T-helper 1 cell treated with Interleukin-12 subunit alpha and Interleukin-12 subunit beta and Interleukin-4 antibody, amounts not matched to agents 30 μg/mL and 1 μg/mL, for 36 hours (primary cell): Measurements from ENCODE around the gene ATN1.

ENCODE experiments used
- H3K27ac Mint-ChIP-seq: one replicate; pipeline ENCODE4 v1.8.0; 2021; ENCODE audit warnings: mild to moderate bottlenecking, mixed read lengths
- H3K27me3 Mint-ChIP-seq: one replicate; pipeline ENCODE4 v1.8.0; 2021; ENCODE audit warnings: low read depth, mixed read lengths
- H3K36me3 Mint-ChIP-seq: one replicate; pipeline ENCODE4 v1.8.0; 2021; ENCODE audit warnings: low read depth, mixed read lengths
- H3K4me1 Mint-ChIP-seq: one replicate; pipeline ENCODE4 v1.8.0; 2021; ENCODE audit warnings: low read depth, mixed read lengths
- H3K4me3 Mint-ChIP-seq: one replicate; pipeline ENCODE4 v1.8.0; 2021; ENCODE audit warnings: mild to moderate bottlenecking, moderate library complexity, mixed read lengths
- H3K9me3 Mint-ChIP-seq: one replicate; pipeline ENCODE4 v1.8.0; 2021; ENCODE audit warnings: mixed read lengths

ATN1 gene

GRCh38 chr12:6942331-6942665, 14.5 kb downstream of the ATN1 start:
- peaks cover 6% of the 10 kb centered on the region for H3K36me3 Mint-ChIP-seq
- no peaks in the 10 kb centered on the region for H3K27me3 Mint-ChIP-seq
- peaks cover 37% of the 10 kb centered on the region for H3K4me1 Mint-ChIP-seq
- peak overlapping the region; percentile 96 for H3K27ac Mint-ChIP-seq
- no peak overlapping the region for H3K4me3 Mint-ChIP-seq
- no peaks in the 10 kb centered on the region for H3K9me3 Mint-ChIP-seq

- H3K27me3 Mint-ChIP-seq = no peaks in the 10 kb centered on the region
- peak overlapping the region; percentile 85 for H3K4me3 Mint-ChIP-seq
- no peaks in the 10 kb centered on the region for H3K9me3 Mint-ChIP-seq
- peaks cover 44% of the 10 kb centered on the region for H3K4me1 Mint-ChIP-seq
- H3K27ac Mint-ChIP-seq = peak overlapping the region; percentile 96
- peaks cover 7% of the 10 kb centered on the region for H3K36me3 Mint-ChIP-seq
Measured at GRCh38 chr12:6943389-6943721, 15.6 kb downstream of the ATN1 start.

GRCh38 chr12:6943722-6944380, 16.1 kb downstream of the ATN1 start, which contains the start of the genes C12orf57 and RNU7-1:
TSS of gene C12orf57 (plus strand) at chr12:6944022. CDS start at chr12:6944122, 100 bp downstream.
TSS of gene RNU7-1 (plus strand) at chr12:6943816.
- H3K4me1 Mint-ChIP-seq = peaks cover 46% of the 10 kb centered on the region
- no peaks in the 10 kb centered on the region for H3K27me3 Mint-ChIP-seq
- peak within 1 kb of the TSS; percentile 96 for H3K27ac Mint-ChIP-seq
- H3K36me3 Mint-ChIP-seq = peaks cover 7% of the 10 kb centered on the region
- no peaks in the 10 kb centered on the region for H3K9me3 Mint-ChIP-seq
- peak within 1 kb of the TSS; percentile 85 for H3K4me3 Mint-ChIP-seq

- peak overlapping the region; percentile 85 for H3K4me3 Mint-ChIP-seq
- H3K36me3 Mint-ChIP-seq = peaks cover 3% of the 10 kb centered on the region
- no peaks in the 10 kb centered on the region for H3K27me3 Mint-ChIP-seq
- H3K27ac Mint-ChIP-seq = peak overlapping the region; percentile 96
- peaks cover 51% of the 10 kb centered on the region for H3K4me1 Mint-ChIP-seq
- no peaks in the 10 kb centered on the region for H3K9me3 Mint-ChIP-seq
Measured at GRCh38 chr12:6944381-6945186, 16.8 kb downstream of the ATN1 start.

- H3K4me1 Mint-ChIP-seq = peaks cover 60% of the 10 kb centered on the region
- H3K27ac Mint-ChIP-seq = peak overlapping the region; percentile 96
- H3K4me3 Mint-ChIP-seq = peak overlapping the region; percentile 85
- H3K27me3 Mint-ChIP-seq = no peaks in the 10 kb centered on the region
- H3K36me3 Mint-ChIP-seq = peaks cover 3% of the 10 kb centered on the region
- no peaks in the 10 kb centered on the region for H3K9me3 Mint-ChIP-seq
Measured at GRCh38 chr12:6945613-6946012, 17.9 kb downstream of the ATN1 start.

- no peaks in the 10 kb centered on the region for H3K9me3 Mint-ChIP-seq
- H3K27ac Mint-ChIP-seq = peak overlapping the region; percentile 96
- peaks cover 3% of the 10 kb centered on the region for H3K36me3 Mint-ChIP-seq
- H3K4me1 Mint-ChIP-seq = peaks cover 64% of the 10 kb centered on the region
- H3K27me3 Mint-ChIP-seq = no peaks in the 10 kb centered on the region
- peak overlapping the region; percentile 85 for H3K4me3 Mint-ChIP-seq
Measured at GRCh38 chr12:6946033-6946919, 18.5 kb downstream of the ATN1 start.

- no peaks in the 10 kb centered on the region for H3K9me3 Mint-ChIP-seq
- H3K4me1 Mint-ChIP-seq = peaks cover 64% of the 10 kb centered on the region
- peak overlapping the region; percentile 96 for H3K27ac Mint-ChIP-seq
- peaks cover 6% of the 10 kb centered on the region for H3K36me3 Mint-ChIP-seq
- peak overlapping the region; percentile 85 for H3K4me3 Mint-ChIP-seq
- H3K27me3 Mint-ChIP-seq = no peaks in the 10 kb centered on the region
Measured at GRCh38 chr12:6946920-6947374, 19.2 kb downstream of the ATN1 start.

- Mint-ChIP-seq H3K36me3 (peaks cover 10% of the 10 kb centered on the region), H3K9me3 (no peaks in the 10 kb centered on the region), H3K4me1 (peaks cover 67% of the 10 kb centered on the region), H3K4me3 (peak overlapping the region; percentile 14), H3K27me3 (no peaks in the 10 kb centered on the region), H3K27ac (peak overlapping the region; percentile 70)
Measured at GRCh38 chr12:6947615-6948014, 19.9 kb downstream of the ATN1 start.

- peaks cover 14% of the 10 kb centered on the region for H3K36me3 Mint-ChIP-seq
- no peaks in the 10 kb centered on the region for H3K9me3 Mint-ChIP-seq
- no peaks in the 10 kb centered on the region for H3K27me3 Mint-ChIP-seq
- peaks cover 71% of the 10 kb centered on the region for H3K4me1 Mint-ChIP-seq
- peak overlapping the region; percentile 71 for H3K4me3 Mint-ChIP-seq
- H3K27ac Mint-ChIP-seq = peak overlapping the region; percentile 93
Measured at GRCh38 chr12:6948873-6949594, 21.3 kb downstream of the ATN1 start.

GRCh38 chr12:6950401-6950801, 22.6 kb downstream of the ATN1 start:
- no peaks in the 10 kb centered on the region for H3K27me3 Mint-ChIP-seq
- H3K4me3 Mint-ChIP-seq = peak overlapping the region; percentile 98
- H3K36me3 Mint-ChIP-seq = peaks cover 19% of the 10 kb centered on the region
- H3K4me1 Mint-ChIP-seq = peaks cover 76% of the 10 kb centered on the region
- peak overlapping the region; percentile 98 for H3K27ac Mint-ChIP-seq
- no peaks in the 10 kb centered on the region for H3K9me3 Mint-ChIP-seq

GRCh38 chr12:6950811-6951540, 23.2 kb downstream of the ATN1 start, which contains the start of gene PTPN6:
TSS of gene PTPN6 (plus strand) at chr12:6951356. CDS start at chr12:6951513, 157 bp downstream.
- H3K36me3 Mint-ChIP-seq = peaks cover 25% of the 10 kb centered on the region
- H3K4me1 Mint-ChIP-seq = peaks cover 75% of the 10 kb centered on the region
- H3K9me3 Mint-ChIP-seq = no peaks in the 10 kb centered on the region
- H3K4me3 Mint-ChIP-seq = peak within 1 kb of the TSS; percentile 98
- H3K27ac Mint-ChIP-seq = peak within 1 kb of the TSS; percentile 98
- no peaks in the 10 kb centered on the region for H3K27me3 Mint-ChIP-seq

GRCh38 chr12:6951551-6952120, 23.9 kb downstream of the ATN1 start:
- Mint-ChIP-seq H3K27me3 (no peaks in the 10 kb centered on the region), H3K27ac (peak overlapping the region; percentile 98), H3K4me3 (peak overlapping the region; percentile 98), H3K36me3 (peaks cover 31% of the 10 kb centered on the region), H3K9me3 (no peaks in the 10 kb centered on the region), H3K4me1 (peaks cover 75% of the 10 kb centered on the region)
